Endothelial cell of umbilical vein (primary cell): ENCODE results near the gene RAB10. TPM values are rescaled to one million over a fixed set of nuclear protein-coding genes. Genes with fewer than 3 reads are reported as not detected.

ENCODE experiments used
- BruUV-seq: library from RNA; stranded (reverse); fragments of 400-500 nt; replicated peaks from 2 replicates; lab custom pipeline; 2021; lab: Mats Ljungman, UMichigan
- CTCF ChIA-PET: fragments of 300-600, 350-600 bp; sonication (Branson Sonifier 250); formaldehyde crosslinking; loops from one replicate; lab custom pipeline; 2021; ENCODE audit warnings: antibody characterized with exemption, inconsistent platforms; lab: Charles Lee
- POLR2A ChIA-PET: fragments of 300-600, 350-600 bp; sonication (Branson Sonifier 250); formaldehyde crosslinking; loops from one replicate; lab custom pipeline; 2021; ENCODE audit warnings: antibody characterized with exemption, inconsistent platforms; lab: Charles Lee
- DNase-seq: peaks from one replicate; pipeline ENCODE4 v3.0.0-alpha.2; 2011; ENCODE audit warnings: low read depth, low spot score
- FAIRE-seq: peaks from 2 replicates; lab custom pipeline; 2011; peaks lifted over from hg19 to GRCh38; lab: Jason Lieb, UNC
- H2AFZ ChIP-seq: 2 replicates; pipeline ENCODE4 v1.6.0; 2012; ENCODE audit warnings: low read depth, low read length, control low read depth, inconsistent platforms
- H3K27ac ChIP-seq: 2 replicates; pipeline ENCODE4 v1.5.1; 2011; ENCODE audit warnings: low read depth, mild to moderate bottlenecking, control low read depth, low read length, moderate library complexity; ENCODE audit not compliant: insufficient read depth
- H3K27me3 ChIP-seq, 2 experiments: 2 replicates each; pipeline versions ENCODE4 v1.6.0 to v1.6.1; 2011; ENCODE audit warnings: low read length in 2 of 2, mixed read lengths in 1 of 2; ENCODE audit not compliant: control insufficient read depth in 2 of 2, insufficient read depth in 2 of 2
- H3K36me3 ChIP-seq, 2 experiments: 2 replicates in 1 of 2; 3 replicates in 1 of 2; pipeline ENCODE4 v1.5.1; 2011; ENCODE audit warnings: low read length in 2 of 2, mild to moderate bottlenecking in 1 of 2, moderate library complexity in 1 of 2; ENCODE audit not compliant: control insufficient read depth in 2 of 2, insufficient read depth in 2 of 2; ENCODE audit errors: extremely low read depth in 1 of 2
- H3K4me1 ChIP-seq: 3 replicates; pipeline ENCODE4 v1.5.1; 2011; ENCODE audit warnings: mild to moderate bottlenecking, low read length; ENCODE audit not compliant: control insufficient read depth, insufficient read depth; ENCODE audit errors: extremely low read depth
- H3K4me2 ChIP-seq: 2 replicates; pipeline ENCODE4 v1.6.1; 2011; ENCODE audit warnings: low read length, control low read depth, mixed read lengths; ENCODE audit not compliant: insufficient read depth
- H3K4me3 ChIP-seq, 3 experiments: fragments of 200-600 bp in 1 of 3; sonication (generic), shearing (Covaris generic) in 1 of 3; replicated peaks in 1 of 3; 2 replicates each; pipeline ENCODE4 v1.5.1; 2011 to 2016; ENCODE audit warnings: control low read depth in 3 of 3, low read length in 3 of 3, mild to moderate bottlenecking in 2 of 3, inconsistent platforms in 1 of 3, low read depth in 1 of 3, moderate library complexity in 1 of 3; ENCODE audit not compliant: insufficient read depth in 1 of 3
- H3K79me2 ChIP-seq: 2 replicates; pipeline ENCODE4 v1.6.0; 2012; ENCODE audit warnings: low read length, inconsistent platforms; ENCODE audit not compliant: control insufficient read depth, insufficient read depth
- H3K9ac ChIP-seq: replicated peaks from 2 replicates; pipeline ENCODE3; 2011; ENCODE audit warnings: low read length, control low read depth; ENCODE audit not compliant: insufficient read depth; ENCODE audit errors: extremely low read depth
- H3K9me1 ChIP-seq: replicated peaks from 3 replicates; pipeline ENCODE4 v1.6.0; 2011; ENCODE audit warnings: mild to moderate bottlenecking, low read length; ENCODE audit not compliant: control insufficient read depth, insufficient read depth; ENCODE audit errors: extremely low read depth
- H3K9me3 ChIP-seq: replicated peaks from 2 replicates; pipeline ENCODE4 v1.5.1; 2012; ENCODE audit warnings: low read length, inconsistent platforms; ENCODE audit not compliant: control insufficient read depth, insufficient read depth
- H4K20me1 ChIP-seq: replicated peaks from 2 replicates; pipeline ENCODE3; 2011; ENCODE audit warnings: mild to moderate bottlenecking, low read length; ENCODE audit not compliant: control insufficient read depth, insufficient read depth; ENCODE audit errors: extremely low read depth
- CTCF ChIP-seq, 2 donors: IDR thresholded peaks; 1 replicate in 1 of 2; 2 replicates in 1 of 2; pipeline ENCODE4 v1.5.1; 2011; ENCODE audit warnings: low read length in 2 of 2, mild to moderate bottlenecking in 2 of 2, moderate library complexity in 2 of 2, control low read depth in 1 of 2, inconsistent platforms in 1 of 2, low read depth in 1 of 2; ENCODE audit not compliant: insufficient read depth in 1 of 2; ENCODE audit errors: extremely low read depth in 1 of 2
- EZH2 ChIP-seq: IDR thresholded peaks from 2 replicates; pipeline ENCODE4 v1.6.1; 2012; ENCODE audit warnings: borderline replicate concordance, low read depth, mild to moderate bottlenecking, moderate library complexity, low read length, inconsistent platforms; ENCODE audit not compliant: severe bottlenecking
- FOS ChIP-seq: IDR thresholded peaks from 2 replicates; pipeline ENCODE4 v1.6.1; 2011; ENCODE audit warnings: mild to moderate bottlenecking, low read length, moderate library complexity, borderline replicate concordance; ENCODE audit not compliant: insufficient read depth
- GATA2 ChIP-seq: IDR thresholded peaks from 2 replicates; pipeline ENCODE4 v1.7.0; 2011; ENCODE audit warnings: low read depth, mild to moderate bottlenecking, moderate library complexity, mixed read lengths, low read length; ENCODE audit not compliant: insufficient read length, insufficient read depth
- JUN ChIP-seq: IDR thresholded peaks from 2 replicates; pipeline ENCODE4 v1.6.1; 2011; ENCODE audit warnings: borderline replicate concordance, low read depth; ENCODE audit not compliant: insufficient read length, insufficient read depth
- MAX ChIP-seq: IDR thresholded peaks from 2 replicates; pipeline ENCODE4 v1.6.1; 2011; ENCODE audit not compliant: insufficient read depth, insufficient read length
- MYC ChIP-seq: IDR thresholded peaks from one replicate; pipeline ENCODE4 v1.6.1; 2011; ENCODE audit warnings: mild to moderate bottlenecking, low read depth, low read length
- POLR2A ChIP-seq: IDR thresholded peaks from 2 replicates; pipeline ENCODE4 v1.6.1; 2012; ENCODE audit warnings: low read depth, mild to moderate bottlenecking, control low read depth, low read length
- POLR2AphosphoS5 ChIP-seq: IDR thresholded peaks from 2 replicates; pipeline ENCODE4 v1.6.1; 2012; ENCODE audit warnings: low read depth, mild to moderate bottlenecking, control low read depth, low read length, moderate library complexity; ENCODE audit not compliant: insufficient read depth
- dilution Hi-C: fragments of 300-500 bp; cut with MboI; formaldehyde crosslinking; loops from one replicate; pipeline ENCODE4 v1.15.0; 2019; ENCODE audit warnings: low sequenced_read_pairs; ENCODE audit not compliant: extremely low pct_ligation_motif_present
- intact Hi-C: fragments of 100-400 bp; cut with micrococcal nuclease; formaldehyde crosslinking; loops from one replicate; pipeline ENCODE4 v1.10.0; 2022
- polyA plus RNA-seq, 4 experiments: library from polyadenylated mRNA; depleted of rRNA in 3 of 4; stranded (reverse) in 3 of 4; unstranded in 1 of 4; fragments of >200 nt; gene quantifications; 2 replicates each; pipeline versions ENCODE4 v1.2.1 to v1.2.3, GENCODE V29; 2011 to 2012; ENCODE audit warnings: missing spikeins in 1 of 4
- total RNA-seq: library from RNA; stranded (reverse); gene quantifications from 2 replicates; pipeline ENCODE4 v1.2.3, GENCODE V29; 2021

The RAB10 gene
- total and polyA plus RNA-seq, 2 donors (not counting 3 experiments of a cell fraction or from before 2014, with no cell fraction given) = 45.1 to 104 TPM

GRCh38 chr2:26010943-26011342, 22.9 kb upstream of the RAB10 start:
- dilution Hi-C loops (no loop called here), intact Hi-C loops (no loop called here)
- no peaks in the 10 kb centered on the region for H3K36me3 ChIP-seq
- ChIA-PET CTCF (interaction anchor here (1.5 kb wide), 1 partner anchor 23 kb away, joined by 8 read pairs; the partner anchor contains the start of gene RAB10), POLR2A (interaction anchor here (1.4 kb wide), 1 partner anchor 22 kb away, joined by 5 read pairs; no protein-coding TSS in a partner anchor)
- no peaks in the 10 kb centered on the region for H3K79me2 ChIP-seq
- no peak overlapping the region for H3K9ac ChIP-seq
- H3K9me1 ChIP-seq = no peaks in the 10 kb centered on the region
- H3K9me3 ChIP-seq = no peaks in the 10 kb centered on the region
- FAIRE-seq (no peak), DNase-seq (no peak)
- no peak overlapping the region for H3K27ac ChIP-seq
- TF ChIP-seq JUN = no peak
- H3K4me1 ChIP-seq = peaks cover 20% of the 10 kb centered on the region
- H4K20me1 ChIP-seq = no peaks in the 10 kb centered on the region
- no peak overlapping the region for H3K4me2 ChIP-seq
- BruUV-seq = no TSS peak
- H3K27me3 ChIP-seq = no peaks in the 10 kb centered on the region
- no peak overlapping the region for H2AFZ ChIP-seq
- no peak overlapping the region for H3K4me3 ChIP-seq

GRCh38 chr2:26011609-26011989, 22.3 kb upstream of the RAB10 start:
- ChIA-PET CTCF (interaction anchor here (0.5 to 2.0 kb wide), 5 partner anchors 14 to 29 kb away, joined by 3 to 14 read pairs (median 6); partner anchors contain the start of genes KIF3C and RAB10), POLR2A (interaction anchor here (1.4 kb wide), 1 partner anchor 22 kb away, joined by 5 read pairs; no protein-coding TSS in a partner anchor)
- no peak for TF ChIP-seq POLR2AphosphoS5
- no peak for TF ChIP-seq MYC
- TF ChIP-seq GATA2 = no peak
- TF ChIP-seq FOS = no peak
- TF ChIP-seq MAX = no peak
- no peak for TF ChIP-seq EZH2
- no peak for TF ChIP-seq JUN
- TF ChIP-seq POLR2A = no peak
- no peak for TF ChIP-seq CTCF (IDR thresholded peaks at IDR 0.05; ENCODE audit: extremely low read depth in 1 of 2, insufficient read depth in 1 of 2, low read depth in 1 of 2, low read length in 2 of 2)
- H3K27ac ChIP-seq = no peak overlapping the region
- BruUV-seq = no TSS peak
- no peaks in the 10 kb centered on the region for H3K9me3 ChIP-seq
- no peaks in the 10 kb centered on the region for H3K79me2 ChIP-seq
- no peaks in the 10 kb centered on the region for H4K20me1 ChIP-seq
- no peak overlapping the region for H3K4me3 ChIP-seq
- H2AFZ ChIP-seq = no peak overlapping the region
- dilution Hi-C loops (no loop called here), intact Hi-C loops (no loop called here)
- no peak for FAIRE-seq
- peaks cover 20% of the 10 kb centered on the region for H3K4me1 ChIP-seq
- no peak for DNase-seq
- no peak overlapping the region for H3K4me2 ChIP-seq
- H3K9ac ChIP-seq = no peak overlapping the region
- H3K9me1 ChIP-seq = no peaks in the 10 kb centered on the region
- H3K36me3 ChIP-seq = no peaks in the 10 kb centered on the region
- no peaks in the 10 kb centered on the region for H3K27me3 ChIP-seq
